ENCODE measurements around the gene ABCA5.

DNA sequence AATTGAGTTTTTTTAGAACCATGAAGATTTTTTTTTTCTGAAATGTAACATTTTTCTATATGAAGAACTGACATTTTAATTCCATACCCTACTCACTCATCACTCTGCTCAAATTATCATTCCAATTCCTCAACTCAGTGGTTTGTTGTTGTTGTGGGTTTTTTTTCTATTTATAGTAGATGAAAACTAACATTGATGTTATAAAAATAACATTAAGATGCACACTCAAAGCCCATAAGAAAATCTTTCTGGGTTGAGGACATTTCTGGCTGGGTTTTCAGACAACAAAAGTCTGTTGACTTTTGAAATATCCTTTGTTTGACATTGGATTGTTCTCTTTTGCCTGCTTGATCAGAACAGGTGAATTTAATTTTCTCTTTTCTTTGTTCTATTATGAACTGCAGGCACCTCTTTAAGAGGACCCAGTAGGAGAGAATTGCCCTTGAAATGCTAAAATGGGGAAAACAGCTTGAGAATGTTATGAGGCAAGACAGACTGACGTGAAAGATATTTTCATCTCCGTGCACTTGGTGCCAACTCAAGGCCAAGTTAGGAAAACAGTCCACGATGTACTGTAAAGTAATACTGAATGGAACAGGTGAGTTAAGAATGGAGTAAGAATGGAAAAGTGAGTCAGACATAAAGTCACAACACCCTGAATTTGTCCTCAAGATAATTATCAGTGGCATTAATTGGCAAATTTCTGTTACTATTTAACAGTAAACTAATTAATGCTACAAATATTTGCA, 16.1 kb upstream of the ABCA5 start:
- TF ChIP-seq, protein P1, sequence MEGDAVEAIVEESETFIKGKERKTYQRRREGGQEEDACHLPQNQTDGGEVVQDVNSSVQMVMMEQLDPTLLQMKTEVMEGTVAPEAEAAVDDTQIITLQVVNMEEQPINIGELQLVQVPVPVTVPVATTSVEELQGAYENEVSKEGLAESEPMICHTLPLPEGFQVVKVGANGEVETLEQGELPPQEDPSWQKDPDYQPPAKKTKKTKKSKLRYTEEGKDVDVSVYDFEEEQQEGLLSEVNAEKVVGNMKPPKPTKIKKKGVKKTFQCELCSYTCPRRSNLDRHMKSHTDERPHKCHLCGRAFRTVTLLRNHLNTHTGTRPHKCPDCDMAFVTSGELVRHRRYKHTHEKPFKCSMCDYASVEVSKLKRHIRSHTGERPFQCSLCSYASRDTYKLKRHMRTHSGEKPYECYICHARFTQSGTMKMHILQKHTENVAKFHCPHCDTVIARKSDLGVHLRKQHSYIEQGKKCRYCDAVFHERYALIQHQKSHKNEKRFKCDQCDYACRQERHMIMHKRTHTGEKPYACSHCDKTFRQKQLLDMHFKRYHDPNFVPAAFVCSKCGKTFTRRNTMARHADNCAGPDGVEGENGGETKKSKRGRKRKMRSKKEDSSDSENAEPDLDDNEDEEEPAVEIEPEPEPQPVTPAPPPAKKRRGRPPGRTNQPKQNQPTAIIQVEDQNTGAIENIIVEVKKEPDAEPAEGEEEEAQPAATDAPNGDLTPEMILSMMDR (IDR thresholded peaks at IDR 0.05) = no peak
- no peak for TF ChIP-seq POLR2A (IDR thresholded peaks at IDR 0.05)
